ENCODE results near the gene NCBP2L. TPM values are rescaled to one million over a fixed set of nuclear protein-coding genes. Genes with fewer than 3 reads are reported as not detected.
A peak's percentile ranks its signal among the peaks of the same experiment; 100 is the strongest.

Gene NCBP2L
- polyA plus RNA-seq, 1 donor (not counting 4 experiments of a cell fraction or from before 2014, with no cell fraction given): not detected

GRCh38 chrX:107747596-107748161 lies 29.9 kb upstream of the NCBP2L start:
- peak overlapping the region; percentile 70 for H3K27ac ChIP-seq (ENCODE audit: control insufficient read depth, insufficient read depth, low read length)
- peak; percentile 85 for FAIRE-seq
- H3K9ac ChIP-seq (ENCODE audit: control insufficient read depth, extremely low read depth, insufficient read depth, low read length): peak overlapping the region; percentile 47

GRCh38 chrX:107748506-107748905 lies 29.0 kb upstream of the NCBP2L start:
- Histone ChIP-seq H3K4me2 (ENCODE audit: control insufficient read depth, extremely low read depth, insufficient read depth, low read depth, low read length) (peak overlapping the region; percentile 67), H3K4me3 (ENCODE audit: control insufficient read depth in 2 of 3, extremely low read depth in 1 of 3, insufficient read depth in 2 of 3, low read depth in 1 of 3, low read length in 3 of 3) (no peak overlapping the region), H3K9me3 (ENCODE audit: control insufficient read depth, low read depth, low read length) (no peaks in the 10 kb centered on the region), H3K4me1 (ENCODE audit: control insufficient read depth, extremely low read depth, insufficient read depth, low read length) (peaks cover 28% of the 10 kb centered on the region), H3K27me3 (ENCODE audit: control insufficient read depth, extremely low read depth, insufficient read depth, low read length) (no peaks in the 10 kb centered on the region), H3K27ac (ENCODE audit: control insufficient read depth, insufficient read depth, low read length) (peak overlapping the region; percentile 70), H3K79me2 (ENCODE audit: control insufficient read depth, insufficient read depth, low read length) (no peaks in the 10 kb centered on the region), H3K9ac (ENCODE audit: control insufficient read depth, extremely low read depth, insufficient read depth, low read length) (no peak overlapping the region), H4K20me1 (ENCODE audit: control insufficient read depth, extremely low read depth, insufficient read depth, low read length) (no peaks in the 10 kb centered on the region), H3K36me3 (ENCODE audit: control insufficient read depth in 2 of 2, extremely low read depth in 1 of 2, insufficient read depth in 2 of 2, low read length in 2 of 2) (no peaks in the 10 kb centered on the region), H2AFZ (ENCODE audit: control insufficient read depth, low read length) (no peak overlapping the region), H3K9me1 (ENCODE audit: control insufficient read depth, extremely low read depth, insufficient read depth, low read length) (no peaks in the 10 kb centered on the region)
- dilution Hi-C loops (cut with MboI; ENCODE audit: extremely low pct_ligation_motif_present, low sequenced_read_pairs): no loop called here
- DNase-seq (ENCODE audit: low read depth, low spot score) (no peak), FAIRE-seq (no peak)
- TF ChIP-seq CTCF (optimal IDR thresholded peaks at IDR 0.05 in 1 of 3, IDR thresholded peaks at IDR 0.05 in 1 of 3, conservative IDR thresholded peaks at IDR 0.05 in 1 of 3; ENCODE audit: extremely low read depth in 1 of 3, insufficient read depth in 2 of 3, low read length in 3 of 3) (no peak), EZH2 (IDR thresholded peaks at IDR 0.05; ENCODE audit: low read length) (no peak)

More at GRCh38 chrX:107747596-107748161, 29.9 kb upstream of the NCBP2L start:
- Histone ChIP-seq H4K20me1 (ENCODE audit: control insufficient read depth, extremely low read depth, insufficient read depth, low read length) (no peaks in the 10 kb centered on the region), H3K36me3 (ENCODE audit: control insufficient read depth in 2 of 2, extremely low read depth in 1 of 2, insufficient read depth in 2 of 2, low read length in 2 of 2) (no peaks in the 10 kb centered on the region), H3K9me3 (ENCODE audit: control insufficient read depth, low read depth, low read length) (no peaks in the 10 kb centered on the region), H3K4me3 (ENCODE audit: control insufficient read depth in 2 of 3, extremely low read depth in 1 of 3, insufficient read depth in 2 of 3, low read depth in 1 of 3, low read length in 3 of 3) (no peak overlapping the region), H3K79me2 (ENCODE audit: control insufficient read depth, insufficient read depth, low read length) (no peaks in the 10 kb centered on the region), H3K27me3 (ENCODE audit: control insufficient read depth, extremely low read depth, insufficient read depth, low read length) (no peaks in the 10 kb centered on the region), H3K9me1 (ENCODE audit: control insufficient read depth, extremely low read depth, insufficient read depth, low read length) (no peaks in the 10 kb centered on the region), H3K4me2 (ENCODE audit: control insufficient read depth, extremely low read depth, insufficient read depth, low read depth, low read length) (peak overlapping the region; percentile 67), H3K4me1 (ENCODE audit: control insufficient read depth, extremely low read depth, insufficient read depth, low read length) (peaks cover 31% of the 10 kb centered on the region), H2AFZ (ENCODE audit: control insufficient read depth, low read length) (no peak overlapping the region)
- no peak for TF ChIP-seq EZH2 (IDR thresholded peaks at IDR 0.05; ENCODE audit: low read length)
- no peak for TF ChIP-seq CTCF (optimal IDR thresholded peaks at IDR 0.05 in 1 of 3, IDR thresholded peaks at IDR 0.05 in 1 of 3, conservative IDR thresholded peaks at IDR 0.05 in 1 of 3; ENCODE audit: extremely low read depth in 1 of 3, insufficient read depth in 2 of 3, low read length in 3 of 3)
- DNase-seq (ENCODE audit: low read depth, low spot score): no peak
- dilution Hi-C loops (cut with MboI; ENCODE audit: extremely low pct_ligation_motif_present, low sequenced_read_pairs): no loop called here

Data from keratinocyte (primary cell).